Stimulated activated CD8-positive, alpha-beta memory T cell treated with anti-CD3 and anti-CD28 coated beads, Interleukin-15, amount 100 ng/mL, for 1 hour (primary cell): ENCODE measurements around the gene ZSWIM9.
A peak's percentile ranks its signal among the peaks of the same experiment; 100 is the strongest.

Source experiments
- DNase-seq: peaks from one replicate; pipeline ENCODE4 v3.0.0-alpha.2; 2020; ENCODE audit warnings: low read depth

ZSWIM9 gene

GRCh38 chr19:48169939-48170803 lies at the start of gene ZSWIM9, which contains the start of gene LIG1:
ZSWIM9 (plus strand) TSS chr19:48170680; CDS start chr19:48171803, 1,123 bp downstream.
LIG1 (minus strand) TSS chr19:48170344; CDS start chr19:48165566, 4,778 bp downstream.
- DNase-seq, result peak; percentile 79

- DNase-seq, result no peak
These were observed 49.4 kb upstream of the ZSWIM9 start for GRCh38 chr19:48121066-48121465.

GRCh38 chr19:48121909-48122371 lies 48.5 kb upstream of the ZSWIM9 start:
- DNase-seq, result no peak

GRCh38 chr19:48122421-48122820 lies 48.1 kb upstream of the ZSWIM9 start:
- DNase-seq, result no peak

GRCh38 chr19:48123907-48124651 lies 46.4 kb upstream of the ZSWIM9 start:
- DNase-seq, result no peak

GRCh38 chr19:48127561-48127960 lies 42.9 kb upstream of the ZSWIM9 start:
- no peak for DNase-seq

- DNase-seq, result no peak
These were observed 37.4 kb upstream of the ZSWIM9 start for GRCh38 chr19:48133094-48133493.

GRCh38 chr19:48135411-48135810 lies 35.1 kb upstream of the ZSWIM9 start:
- DNase-seq, result no peak

- DNase-seq, result no peak
These were observed 33.9 kb upstream of the ZSWIM9 start for GRCh38 chr19:48136547-48136946.

- DNase-seq, result no peak
These were observed 33.1 kb upstream of the ZSWIM9 start for GRCh38 chr19:48137411-48137810.

- no peak for DNase-seq
These were observed 31.4 kb upstream of the ZSWIM9 start for GRCh38 chr19:48139053-48139452.

GRCh38 chr19:48147597-48148175 lies 22.8 kb upstream of the ZSWIM9 start:
- DNase-seq, result no peak

- DNase-seq, result no peak
These were observed 21.9 kb upstream of the ZSWIM9 start for GRCh38 chr19:48148576-48148975.

- DNase-seq, result no peak
These were observed 21.1 kb upstream of the ZSWIM9 start for GRCh38 chr19:48149430-48149829.

- peak; percentile 52 for DNase-seq
These were observed 17.9 kb upstream of the ZSWIM9 start for GRCh38 chr19:48152551-48152950.

- DNase-seq, result no peak
These were observed 16.5 kb upstream of the ZSWIM9 start for GRCh38 chr19:48154003-48154402.

GRCh38 chr19:48158210-48158790 lies 12.2 kb upstream of the ZSWIM9 start:
- no peak for DNase-seq

GRCh38 chr19:48168689-48169088 lies 1.8 kb upstream of the ZSWIM9 start:
- no peak for DNase-seq

GRCh38 chr19:48169578-48169938 lies 922 bp upstream of the ZSWIM9 start:
- peak; percentile 91 for DNase-seq

GRCh38 chr19:48170817-48171347 lies 402 bp downstream of the ZSWIM9 start:
- no peak for DNase-seq

GRCh38 chr19:48171710-48172109 lies 1.2 kb downstream of the ZSWIM9 start:
- DNase-seq, result no peak

GRCh38 chr19:48174445-48175030 lies 4.1 kb downstream of the ZSWIM9 start:
- DNase-seq, result no peak
